HG03280 (cell line): ENCODE measurements around the gene SPRY4.
"Not testable (repeated sequence)": the region's sequence is repeated elsewhere in the genome, so short reads cannot be mapped to it uniquely, and the experiment has no call there.

ENCODE experiments used
- ATAC-seq: cut with Tn5 transposase; IDR thresholded peaks from one replicate; pipeline ENCODE4 v1.9.1; 2021; ENCODE audit warnings: mild to moderate bottlenecking, moderate library complexity; ENCODE audit not compliant: unreplicated experiment

The SPRY4 gene

DNA sequence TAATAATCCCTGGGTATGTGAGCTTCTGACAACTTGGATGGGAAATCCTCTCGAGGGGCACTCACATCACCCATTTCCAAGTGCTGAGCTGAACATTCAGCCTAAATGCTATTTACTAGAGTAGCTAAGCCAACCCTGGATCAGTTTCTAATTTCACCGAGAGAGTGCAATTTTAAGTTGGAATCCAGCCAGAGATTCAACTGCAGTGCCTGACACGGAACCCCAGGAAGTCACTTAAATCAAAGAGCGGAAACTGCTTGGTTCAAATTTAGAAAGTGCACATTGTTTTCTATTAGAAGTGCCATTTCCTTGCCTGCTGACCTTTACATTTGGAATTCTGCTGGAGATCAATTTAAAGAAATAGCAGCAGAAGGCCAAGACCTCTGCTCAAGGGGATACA lies 8.8 kb downstream of the SPRY4 start:
- no peak for ATAC-seq

DNA sequence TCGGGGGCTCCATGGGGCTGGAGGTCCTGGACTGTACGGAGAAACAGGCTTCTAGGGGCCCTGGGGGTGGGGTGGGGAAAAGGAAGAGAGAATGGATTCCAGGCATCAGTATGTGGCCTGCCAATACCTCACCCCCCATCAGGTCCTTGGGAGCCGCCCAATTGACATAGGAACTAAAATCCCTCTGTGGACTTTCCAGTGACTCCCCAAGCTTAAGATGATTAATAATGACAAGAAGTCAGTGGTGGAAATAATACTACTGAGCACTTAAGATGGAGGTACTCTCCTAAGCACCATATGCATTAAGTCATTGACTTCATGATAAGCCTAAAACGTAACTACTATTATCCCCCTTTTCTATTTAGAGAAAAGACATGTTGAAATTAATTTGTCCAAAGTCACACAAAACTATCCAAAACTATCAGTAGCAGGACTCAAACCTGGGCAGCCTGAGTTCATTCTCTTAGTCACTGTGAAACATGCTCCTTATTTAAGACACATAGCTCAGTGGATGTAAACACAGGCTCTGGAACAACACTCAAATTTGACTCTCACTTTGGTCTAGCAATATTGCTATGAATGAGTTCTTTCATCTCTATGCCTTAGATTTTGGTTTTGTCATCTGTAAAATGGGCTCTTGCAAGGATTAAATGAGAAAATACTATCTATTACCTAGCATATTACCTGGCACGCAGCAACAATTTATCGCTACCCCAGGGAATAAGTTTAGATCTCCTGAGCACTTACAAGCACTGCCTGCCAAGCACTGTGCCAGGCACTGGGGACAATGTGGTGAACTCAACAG lies 9.5 kb downstream of the SPRY4 start:
- no peak for ATAC-seq

DNA sequence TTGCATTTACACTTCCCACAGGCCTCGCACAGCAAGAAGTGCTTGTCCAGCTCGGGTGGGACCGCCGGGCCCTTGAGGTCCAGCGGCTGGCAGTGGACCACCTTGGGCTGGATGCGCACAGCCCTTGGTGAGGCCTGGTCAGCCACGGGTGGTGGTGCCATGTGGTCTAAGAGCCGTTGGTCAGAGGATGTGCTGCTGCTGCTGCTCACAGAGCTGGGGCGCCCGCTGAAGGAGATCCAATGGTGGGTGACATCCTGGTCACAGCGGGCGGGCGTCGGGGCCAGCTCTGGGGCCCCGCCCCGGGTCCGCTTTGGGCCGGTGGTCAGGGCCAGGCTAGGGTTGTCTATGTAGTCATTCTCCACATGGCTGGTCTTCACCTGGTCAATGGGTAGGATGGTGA lies 10.2 kb downstream of the SPRY4 start:
- ATAC-seq = no peak

DNA sequence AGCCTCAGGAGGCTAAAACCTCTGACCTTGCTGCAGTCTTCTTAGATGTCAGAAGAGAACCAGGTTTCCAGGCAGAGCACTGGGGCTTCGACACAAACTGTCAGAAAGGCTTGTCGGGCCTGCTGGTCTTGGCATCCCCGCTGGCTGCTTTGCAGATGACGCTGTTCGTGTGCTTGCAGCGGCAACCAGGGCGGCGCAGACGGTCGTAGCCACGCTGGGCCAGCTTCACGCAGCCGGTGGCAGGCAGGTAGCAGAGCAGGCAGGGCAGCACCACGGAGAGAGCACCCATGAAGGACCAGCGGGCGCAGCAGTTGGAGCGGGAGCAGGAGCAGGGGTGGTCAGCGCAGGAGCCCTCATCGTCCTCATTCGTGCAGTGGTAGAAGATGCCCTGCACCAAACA lies 10.7 kb downstream of the SPRY4 start:
- no peak for ATAC-seq

DNA sequence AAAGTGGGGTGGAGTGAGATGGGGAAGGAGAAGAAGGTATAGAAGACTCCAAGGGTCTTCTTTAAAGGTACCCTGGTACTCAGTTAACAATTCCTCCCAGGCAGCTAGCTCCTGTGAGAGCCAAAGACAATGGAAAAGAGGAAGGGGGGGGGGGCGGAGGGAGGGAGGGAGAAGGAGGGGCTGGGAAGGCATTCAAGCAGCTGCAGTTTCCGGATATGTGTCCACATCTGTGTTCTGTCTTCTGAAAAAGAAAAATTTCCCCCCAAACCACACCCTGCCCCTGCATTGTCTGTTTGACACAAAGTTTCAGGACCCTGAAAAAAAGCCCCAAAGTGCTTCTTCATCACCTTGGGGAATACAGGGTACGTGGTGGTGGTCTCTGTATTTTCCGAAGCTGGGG lies 11.1 kb downstream of the SPRY4 start:
- no peak for ATAC-seq

DNA sequence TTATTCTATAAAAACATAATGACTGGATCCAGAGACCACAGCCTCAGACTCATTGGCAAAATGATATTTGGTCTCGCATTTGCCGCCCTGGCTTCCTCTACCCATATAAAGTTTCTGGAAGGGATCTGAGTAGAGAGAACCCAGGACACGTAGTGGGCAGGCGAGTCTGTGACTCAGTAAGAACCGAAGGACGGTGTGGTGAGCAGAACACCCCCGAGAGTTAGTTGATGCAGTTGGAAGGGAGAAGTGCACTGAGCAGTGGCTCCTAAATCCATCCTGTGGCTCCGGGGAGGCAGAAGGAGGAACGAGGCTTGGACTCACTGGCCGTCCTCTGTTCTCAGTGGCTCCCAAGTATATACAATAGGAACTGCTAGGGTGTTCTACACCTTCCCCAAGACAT lies 11.5 kb downstream of the SPRY4 start:
- ATAC-seq = no peak

- no peak for ATAC-seq
Observed at GRCh38 chr5:142312399-142312798, 12.4 kb downstream of the SPRY4 start.

GRCh38 chr5:142311725-142312124 lies 13.1 kb downstream of the SPRY4 start:
- no peak for ATAC-seq

- no peak for ATAC-seq
Observed at GRCh38 chr5:142310803-142311202, 14.0 kb downstream of the SPRY4 start.

- no peak for ATAC-seq
Observed at GRCh38 chr5:142309747-142310318, 15.0 kb downstream of the SPRY4 start.

DNA sequence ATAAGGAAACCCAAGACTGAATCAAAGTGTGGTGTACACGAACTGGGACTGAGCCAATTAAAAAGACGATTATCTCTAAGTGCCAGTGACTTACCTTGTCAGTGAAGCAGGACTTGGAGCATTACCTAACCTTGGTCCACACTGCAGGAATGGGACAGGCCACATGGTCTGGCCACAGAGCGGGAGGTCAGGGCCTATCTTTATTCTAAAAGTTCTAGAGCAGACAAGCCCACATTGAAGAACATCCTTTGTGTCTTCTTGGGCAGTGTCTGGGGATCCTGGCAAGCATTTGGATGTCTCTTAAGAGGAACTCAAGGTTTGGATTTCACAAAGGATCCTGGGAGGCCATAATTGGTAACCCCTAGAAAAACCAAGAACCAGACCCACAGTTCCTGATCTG lies 16.5 kb downstream of the SPRY4 start:
- no peak for ATAC-seq

DNA sequence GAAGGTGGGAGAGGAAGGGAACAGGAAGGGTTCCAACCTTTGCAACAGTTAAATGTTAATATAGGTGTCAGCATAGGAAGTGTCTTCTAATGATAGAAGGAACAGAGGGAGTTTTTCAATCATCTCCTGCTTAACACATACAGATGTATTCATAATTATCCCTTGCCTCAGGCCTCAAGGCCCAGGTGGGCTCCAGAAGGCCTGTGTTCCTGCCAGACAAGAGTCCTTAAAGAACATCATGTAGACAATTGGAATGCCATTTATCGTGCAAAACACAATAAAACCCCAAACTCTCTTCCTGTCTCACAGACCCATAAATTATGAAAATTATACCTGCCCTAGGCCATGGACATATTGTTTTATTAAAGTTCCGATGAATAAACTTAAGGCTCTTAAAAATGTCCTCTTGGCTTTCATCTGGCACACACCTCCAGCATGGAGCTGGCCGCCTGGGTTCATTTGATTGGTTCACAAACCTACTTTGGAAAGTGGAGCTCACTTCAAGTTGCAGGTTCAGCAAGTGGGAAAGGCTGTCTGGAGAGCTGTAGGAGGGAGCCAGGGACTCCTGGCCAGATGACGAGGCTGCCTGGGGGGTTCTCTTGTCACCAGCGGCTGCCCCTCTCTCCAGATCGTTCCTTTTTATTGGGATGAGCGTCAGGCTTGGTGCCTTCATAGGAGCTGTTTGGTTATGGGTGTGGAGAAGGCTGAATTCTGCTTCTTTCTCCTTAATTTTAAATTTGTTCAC lies 17.5 kb downstream of the SPRY4 start:
- no peak for ATAC-seq

DNA sequence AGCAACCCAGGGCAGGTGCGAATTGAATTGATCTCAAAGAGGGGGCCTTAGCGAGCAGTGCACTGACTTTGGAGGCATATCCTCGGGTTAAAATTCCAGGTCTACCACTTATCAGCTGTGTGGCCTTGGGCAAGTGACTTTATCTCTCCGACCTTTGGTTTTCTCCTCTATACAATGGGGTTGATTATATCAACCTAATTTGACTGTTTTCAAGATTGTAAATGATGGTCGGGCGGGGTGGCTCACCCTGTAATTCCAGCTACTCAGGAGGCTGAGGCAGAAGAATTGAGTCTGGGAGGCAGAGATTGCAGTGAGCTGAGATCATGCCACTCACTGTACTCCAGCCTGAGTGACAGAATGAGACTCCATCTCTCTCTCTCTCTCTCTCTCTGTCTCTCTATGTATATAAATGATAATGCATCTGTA lies 18.7 kb downstream of the SPRY4 start:
- no peak for ATAC-seq

GRCh38 chr5:142305211-142305610 lies 19.6 kb downstream of the SPRY4 start:
- ATAC-seq = no peak

DNA sequence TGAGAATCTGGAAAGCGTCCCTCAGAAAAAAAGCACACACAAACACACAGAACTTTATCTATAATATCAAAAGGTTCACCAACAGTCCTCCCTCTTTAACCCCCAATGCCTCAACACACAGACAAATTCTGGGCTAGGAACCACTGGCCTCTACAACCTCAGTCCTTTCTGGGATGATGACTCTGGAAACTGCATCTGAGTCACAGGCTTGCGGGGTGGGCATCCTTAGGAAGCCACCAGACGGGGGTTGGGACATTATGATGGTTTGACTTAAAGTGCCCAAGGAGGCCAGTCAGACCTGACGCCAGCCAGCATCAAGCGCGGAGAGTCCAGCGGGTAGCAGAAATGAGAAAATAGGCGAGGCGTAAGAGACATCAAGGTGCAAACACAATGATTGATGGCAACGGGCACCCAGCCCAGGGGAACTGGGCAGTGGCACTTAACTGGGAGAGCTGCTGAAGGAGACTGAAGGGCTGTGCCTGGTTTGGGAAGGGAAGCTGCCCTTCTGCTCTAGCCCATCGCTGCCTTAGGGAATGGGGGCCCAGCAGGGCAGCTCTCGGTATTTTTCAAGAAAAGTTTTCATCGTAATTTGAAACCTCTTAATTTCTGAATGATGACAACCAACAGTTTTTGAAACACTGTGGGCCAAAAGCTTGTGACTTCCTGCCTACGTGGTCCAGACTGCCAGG lies 20.7 kb downstream of the SPRY4 start:
- ATAC-seq = no peak

GRCh38 chr5:142303565-142303964 lies 21.3 kb downstream of the SPRY4 start:
- ATAC-seq = no peak

- ATAC-seq = no peak
Observed at GRCh38 chr5:142301540-142301939, 23.3 kb downstream of the SPRY4 start.

- no peak for ATAC-seq
Observed at GRCh38 chr5:142300677-142301076, 24.1 kb downstream of the SPRY4 start.

DNA sequence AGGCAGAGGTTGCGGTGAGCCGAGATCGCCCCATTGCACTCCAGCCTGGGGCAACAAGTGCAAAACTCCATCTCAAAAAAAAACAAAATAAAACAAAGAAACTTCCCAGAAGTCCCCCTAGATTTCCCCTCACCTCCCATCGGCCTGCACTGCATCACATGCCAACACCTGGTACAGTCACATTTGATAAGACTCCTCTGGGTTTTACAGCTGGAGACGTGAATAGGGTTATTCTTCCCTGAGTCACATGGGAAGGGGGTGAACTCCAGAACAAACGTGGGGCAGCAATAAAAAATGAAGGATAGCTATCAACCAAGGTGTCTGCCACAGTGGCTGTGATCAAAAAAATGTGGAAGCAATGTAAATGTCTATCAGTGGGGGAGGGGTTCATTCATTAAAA lies 26.0 kb downstream of the SPRY4 start:
- ATAC-seq = no peak

GRCh38 chr5:142297786-142298185 lies 27.0 kb downstream of the SPRY4 start:
- not testable (repeated sequence) for ATAC-seq

DNA sequence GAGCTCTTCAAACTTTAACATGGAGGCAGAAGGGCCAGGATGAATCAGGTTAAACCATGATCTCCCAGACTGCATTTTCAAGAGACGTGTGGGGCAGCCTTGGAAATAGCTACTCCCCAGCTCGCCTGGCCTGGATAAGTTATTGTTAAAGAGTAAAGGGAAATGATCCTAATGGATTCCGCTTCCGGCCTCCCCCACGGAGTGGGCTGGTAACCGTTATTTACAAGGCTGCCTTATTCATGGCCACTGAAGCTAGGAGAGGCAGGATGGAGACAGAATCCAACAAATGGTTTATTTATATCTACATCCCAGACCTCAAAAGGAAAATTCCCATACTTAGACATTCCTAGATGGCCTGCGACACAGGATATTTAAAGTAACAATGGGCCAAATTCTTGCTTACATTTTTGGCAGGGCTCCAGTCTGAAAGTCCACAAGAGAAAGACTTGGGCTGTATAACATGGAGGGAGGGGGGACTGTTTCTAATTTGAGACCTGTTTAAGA lies 27.9 kb downstream of the SPRY4 start:
- ATAC-seq = no peak
